DND-41 (cell line): ENCODE measurements around the gene RUNX1.

Experiments used
- ATAC-seq: fragments of 200-7000 bp; cut with Tn5 transposase; 3 replicates; pipeline ENCODE4 v1.9.1; 2021; ENCODE audit warnings: low read depth; ENCODE audit not compliant: insufficient read depth
- DNase-seq: peaks from one replicate; pipeline ENCODE4 v3.0.0-alpha.2; 2020
- H2AFZ ChIP-seq: 2 replicates; pipeline ENCODE4 v1.6.0; 2012; ENCODE audit warnings: low read depth, low read length
- H3K27ac ChIP-seq: 2 replicates; pipeline ENCODE4 v1.5.1; 2012; ENCODE audit warnings: low read length, inconsistent platforms
- H3K27me3 ChIP-seq: fragments of 200-600 bp; sonication (generic); 2 replicates; pipeline ENCODE4 v1.6.0; 2012; ENCODE audit warnings: low read length, mild to moderate bottlenecking, inconsistent platforms; ENCODE audit not compliant: insufficient read depth, poor library complexity
- H3K36me3 ChIP-seq: 2 replicates; pipeline ENCODE4 v1.5.1; 2012; ENCODE audit warnings: low read length, inconsistent platforms; ENCODE audit not compliant: insufficient read depth
- H3K4me1 ChIP-seq: 2 replicates; pipeline ENCODE4 v1.5.1; 2012; ENCODE audit warnings: mild to moderate bottlenecking, low read length; ENCODE audit not compliant: insufficient read depth
- H3K4me2 ChIP-seq: 2 replicates; pipeline ENCODE4 v1.6.0; 2012; ENCODE audit warnings: mild to moderate bottlenecking, moderate library complexity, low read length, inconsistent platforms; ENCODE audit not compliant: insufficient read depth
- H3K4me3 ChIP-seq, 2 experiments: fragments of 200-600 bp in 1 of 2; shearing (Covaris generic) in 1 of 2; 2 replicates each; pipeline ENCODE4 v1.5.1; 2012 to 2016; ENCODE audit warnings: inconsistent platforms in 2 of 2, low read length in 2 of 2, mild to moderate bottlenecking in 2 of 2, low read depth in 1 of 2, moderate library complexity in 1 of 2
- H3K79me2 ChIP-seq: 2 replicates; pipeline ENCODE4 v1.6.0; 2012; ENCODE audit warnings: low read length, inconsistent platforms; ENCODE audit not compliant: insufficient read depth
- H3K9ac ChIP-seq: 2 replicates; pipeline ENCODE4 v1.6.0; 2012; ENCODE audit warnings: low read depth, mild to moderate bottlenecking, inconsistent platforms, low read length, moderate library complexity
- H3K9me3 ChIP-seq: 2 replicates; pipeline ENCODE4 v1.5.1; 2012; ENCODE audit warnings: low read length, moderate library complexity, mild to moderate bottlenecking, inconsistent platforms; ENCODE audit not compliant: insufficient read depth, severe bottlenecking
- H4K20me1 ChIP-seq: 2 replicates; pipeline ENCODE4 v1.6.0; 2012; ENCODE audit warnings: low read length; ENCODE audit not compliant: insufficient read depth
- EZH2 ChIP-seq: IDR thresholded peaks from 3 replicates; pipeline ENCODE4 v1.6.1; 2012; ENCODE audit warnings: borderline replicate concordance, low read depth, mild to moderate bottlenecking, moderate library complexity, low read length, inconsistent platforms; ENCODE audit not compliant: severe bottlenecking
- TF ChIP-seq, protein P1 (sequence below): IDR thresholded peaks from 2 replicates; pipeline ENCODE4 v1.5.1; 2012; ENCODE audit warnings: borderline replicate concordance, low read length, moderate library complexity, mild to moderate bottlenecking; ENCODE audit not compliant: poor library complexity, severe bottlenecking; ENCODE audit errors: extremely low read depth

RUNX1 gene

DNA sequence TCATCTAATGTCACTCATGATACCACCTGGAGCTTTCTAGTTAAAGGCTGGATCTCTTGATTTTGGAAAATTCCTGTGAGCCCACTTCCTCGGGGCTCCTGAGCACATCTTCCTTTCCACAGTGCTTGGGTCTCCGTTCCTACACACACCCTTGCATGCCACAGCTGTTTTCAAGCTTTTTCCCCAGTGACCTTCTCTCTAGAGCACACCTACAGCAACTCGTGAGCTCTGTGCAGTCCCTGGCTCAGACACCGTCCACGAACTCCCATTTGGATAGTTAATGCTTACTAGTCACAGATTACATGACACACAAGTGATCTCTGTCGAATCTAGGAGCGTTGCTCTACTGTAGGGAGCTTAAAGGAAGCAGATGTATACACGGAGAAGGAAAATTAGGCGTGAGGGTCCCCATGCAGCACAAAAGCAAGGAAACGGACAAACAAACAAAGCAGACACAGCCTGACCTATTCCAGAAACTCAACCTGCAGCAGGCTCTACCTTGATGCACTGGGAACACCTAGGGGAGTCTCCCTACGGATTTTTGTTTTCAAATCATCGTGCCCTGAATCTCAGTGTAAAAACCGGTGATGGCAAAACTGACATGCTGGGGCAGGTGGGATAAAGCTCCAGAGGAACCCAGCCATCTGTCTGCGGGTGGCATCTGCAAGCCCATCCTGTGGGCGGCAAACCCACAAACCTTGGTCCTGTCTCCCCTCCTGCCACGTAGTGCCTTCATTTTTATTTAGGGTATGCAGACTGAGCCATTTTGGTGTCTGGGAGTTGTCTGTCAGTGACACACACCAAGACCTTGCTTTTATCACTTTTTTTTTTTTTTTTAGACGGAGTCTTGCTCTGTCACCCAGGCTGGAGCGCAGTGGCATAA is 177.8 kb downstream of the RUNX1 start:
- DNase-seq (no peak), ATAC-seq (peak; percentile 31; the same call in 2 of the 3 replicates)
- Histone ChIP-seq H3K36me3 (peaks cover 97% of the 10 kb centered on the region), H3K4me2 (no peak overlapping the region), H3K4me3 (no peak overlapping the region), H3K9me3 (no peaks in the 10 kb centered on the region), H4K20me1 (peaks cover 90% of the 10 kb centered on the region), H3K27me3 (no peaks in the 10 kb centered on the region), H3K27ac (0 out of 2 replicates have a peak overlapping the region, but pooled peaks have one; percentile 9), H2AFZ (no peak overlapping the region), H3K4me1 (peaks cover 6% of the 10 kb centered on the region; the same call in 1 of the 2 replicates), H3K79me2 (peaks cover 99% of the 10 kb centered on the region), H3K9ac (no peak overlapping the region)
- TF ChIP-seq, protein P1, sequence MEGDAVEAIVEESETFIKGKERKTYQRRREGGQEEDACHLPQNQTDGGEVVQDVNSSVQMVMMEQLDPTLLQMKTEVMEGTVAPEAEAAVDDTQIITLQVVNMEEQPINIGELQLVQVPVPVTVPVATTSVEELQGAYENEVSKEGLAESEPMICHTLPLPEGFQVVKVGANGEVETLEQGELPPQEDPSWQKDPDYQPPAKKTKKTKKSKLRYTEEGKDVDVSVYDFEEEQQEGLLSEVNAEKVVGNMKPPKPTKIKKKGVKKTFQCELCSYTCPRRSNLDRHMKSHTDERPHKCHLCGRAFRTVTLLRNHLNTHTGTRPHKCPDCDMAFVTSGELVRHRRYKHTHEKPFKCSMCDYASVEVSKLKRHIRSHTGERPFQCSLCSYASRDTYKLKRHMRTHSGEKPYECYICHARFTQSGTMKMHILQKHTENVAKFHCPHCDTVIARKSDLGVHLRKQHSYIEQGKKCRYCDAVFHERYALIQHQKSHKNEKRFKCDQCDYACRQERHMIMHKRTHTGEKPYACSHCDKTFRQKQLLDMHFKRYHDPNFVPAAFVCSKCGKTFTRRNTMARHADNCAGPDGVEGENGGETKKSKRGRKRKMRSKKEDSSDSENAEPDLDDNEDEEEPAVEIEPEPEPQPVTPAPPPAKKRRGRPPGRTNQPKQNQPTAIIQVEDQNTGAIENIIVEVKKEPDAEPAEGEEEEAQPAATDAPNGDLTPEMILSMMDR: no peak
- no peak for TF ChIP-seq EZH2

DNA sequence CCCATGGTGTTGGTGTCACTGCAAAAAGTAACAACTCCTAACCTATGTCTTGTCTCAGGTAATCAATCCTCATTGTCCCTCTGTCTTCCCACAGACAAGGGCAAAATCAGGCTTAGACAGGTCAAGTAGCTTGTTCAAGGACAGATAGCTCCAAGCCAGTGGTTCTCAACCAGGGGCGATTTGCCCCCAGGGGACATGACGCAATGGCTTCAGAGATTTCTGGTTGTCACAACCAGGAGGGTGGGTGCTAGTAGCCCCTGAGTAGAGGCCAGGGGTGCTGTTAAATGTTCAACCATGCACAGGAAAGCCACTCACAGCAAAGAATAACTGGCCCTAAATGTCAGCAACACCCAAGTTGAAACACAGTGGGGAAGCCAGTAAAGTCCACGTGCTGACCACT is 178.9 kb downstream of the RUNX1 start:
- H3K9ac ChIP-seq: no peak overlapping the region
- no peak overlapping the region for H3K27ac ChIP-seq
- ATAC-seq: no peak
- peaks cover 99% of the 10 kb centered on the region for H3K79me2 ChIP-seq
- DNase-seq: no peak
- no peak overlapping the region for H3K4me3 ChIP-seq
- H3K4me1 ChIP-seq: peaks cover 6% of the 10 kb centered on the region; the same call in 1 of the 2 replicates
- H2AFZ ChIP-seq: no peak overlapping the region
- no peaks in the 10 kb centered on the region for H3K9me3 ChIP-seq
- no peak for TF ChIP-seq EZH2
- TF ChIP-seq, protein P1: no peak
- no peak overlapping the region for H3K4me2 ChIP-seq
- no peaks in the 10 kb centered on the region for H3K27me3 ChIP-seq
- H3K36me3 ChIP-seq: peaks cover 97% of the 10 kb centered on the region
- H4K20me1 ChIP-seq: peaks cover 90% of the 10 kb centered on the region

DNA sequence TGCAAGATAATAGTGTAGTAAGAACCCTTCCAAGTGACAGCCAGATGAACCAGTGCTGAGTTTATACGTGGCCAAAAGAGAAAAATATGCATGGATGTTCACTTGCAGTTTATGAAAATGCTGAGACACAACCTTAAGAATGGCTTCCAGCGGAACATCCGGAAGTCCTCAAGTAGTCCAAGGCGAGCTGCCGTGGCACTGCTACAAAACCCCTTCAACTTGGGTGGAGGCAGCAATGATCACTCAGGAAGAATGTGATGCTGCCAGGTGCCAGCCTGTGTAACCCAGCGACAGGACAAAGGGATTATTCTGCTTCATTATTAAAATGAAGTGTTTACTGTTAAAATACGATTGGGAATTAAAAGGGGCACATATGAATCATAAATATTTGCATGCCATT is 179.6 kb downstream of the RUNX1 start:
- Histone ChIP-seq H2AFZ (no peak overlapping the region), H3K4me3 (no peak overlapping the region), H3K27me3 (no peaks in the 10 kb centered on the region), H3K4me2 (no peak overlapping the region), H3K4me1 (peaks cover 6% of the 10 kb centered on the region; the same call in 1 of the 2 replicates), H3K79me2 (peaks cover 99% of the 10 kb centered on the region), H3K27ac (no peak overlapping the region), H4K20me1 (peaks cover 90% of the 10 kb centered on the region), H3K36me3 (peaks cover 97% of the 10 kb centered on the region), H3K9me3 (no peaks in the 10 kb centered on the region), H3K9ac (no peak overlapping the region)
- TF ChIP-seq, protein P1: no peak
- no peak for TF ChIP-seq EZH2
- ATAC-seq (no peak), DNase-seq (no peak)
